Astrocyte (in vitro differentiated cells and primary cell): ENCODE measurements around the gene INPP4B. TPM values are rescaled to one million over a fixed set of nuclear protein-coding genes. Genes with fewer than 3 reads are reported as not detected.

Experiments
- DNase-seq: peaks from one replicate; pipeline ENCODE4 v3.0.0-alpha.2; 2010; ENCODE audit warnings: low read depth
- FAIRE-seq: peaks from 2 replicates; lab custom pipeline; 2011; peaks lifted over from hg19 to GRCh38; lab: Jason Lieb, UNC
- H2AFZ ChIP-seq: 2 replicates; pipeline ENCODE4 v1.6.0; 2012; ENCODE audit warnings: low read depth, low read length, inconsistent platforms
- H3K27ac ChIP-seq: 2 replicates; pipeline ENCODE4 v1.5.1; 2011; ENCODE audit warnings: low read depth, low read length, inconsistent platforms
- H3K27me3 ChIP-seq: 2 replicates; pipeline ENCODE4 v1.6.0; 2011; ENCODE audit warnings: low read length, inconsistent platforms; ENCODE audit not compliant: insufficient read depth
- H3K36me3 ChIP-seq: 2 replicates; pipeline ENCODE4 v1.5.1; 2011; ENCODE audit warnings: low read length, inconsistent platforms; ENCODE audit not compliant: insufficient read depth
- H3K4me1 ChIP-seq: 2 replicates; pipeline ENCODE4 v1.5.1; 2011; ENCODE audit warnings: low read length, inconsistent platforms; ENCODE audit not compliant: insufficient read depth
- H3K4me2 ChIP-seq: 2 replicates; pipeline ENCODE4 v1.6.0; 2012; ENCODE audit warnings: low read length, inconsistent platforms
- H3K4me3 ChIP-seq: 2 replicates; pipeline ENCODE4 v1.5.1; 2011; ENCODE audit warnings: low read depth, mild to moderate bottlenecking, low read length, inconsistent platforms; ENCODE audit not compliant: insufficient read depth
- H3K79me2 ChIP-seq: 2 replicates; pipeline ENCODE4 v1.6.0; 2012; ENCODE audit warnings: mild to moderate bottlenecking, low read length, inconsistent platforms; ENCODE audit not compliant: insufficient read depth
- H3K9ac ChIP-seq: 2 replicates; pipeline ENCODE4 v1.6.0; 2012; ENCODE audit warnings: mild to moderate bottlenecking, low read length, inconsistent platforms
- H3K9me3 ChIP-seq: 2 replicates; pipeline ENCODE4 v1.5.1; 2012; ENCODE audit warnings: low read depth, mild to moderate bottlenecking, low read length, inconsistent platforms; ENCODE audit not compliant: insufficient read depth
- H4K20me1 ChIP-seq: 2 replicates; pipeline ENCODE4 v1.6.0; 2012; ENCODE audit warnings: low read length, inconsistent platforms; ENCODE audit not compliant: insufficient read depth
- H3K27ac Mint-ChIP-seq: one replicate; pipeline ENCODE4 v1.8.0; 2021; ENCODE audit warnings: mild to moderate bottlenecking, mixed read lengths; ENCODE audit not compliant: unreplicated experiment
- H3K27me3 Mint-ChIP-seq: one replicate; pipeline ENCODE4 v1.8.0; 2021; ENCODE audit warnings: low read depth, mixed read lengths; ENCODE audit not compliant: unreplicated experiment
- H3K36me3 Mint-ChIP-seq: one replicate; pipeline ENCODE4 v1.8.0; 2021; ENCODE audit warnings: low read depth, mixed read lengths; ENCODE audit not compliant: unreplicated experiment
- H3K4me1 Mint-ChIP-seq: one replicate; pipeline ENCODE4 v1.8.0; 2021; ENCODE audit warnings: low read depth, mixed read lengths; ENCODE audit not compliant: unreplicated experiment
- H3K4me3 Mint-ChIP-seq: one replicate; pipeline ENCODE4 v1.8.0; 2021; ENCODE audit warnings: mild to moderate bottlenecking, moderate library complexity, mixed read lengths; ENCODE audit not compliant: unreplicated experiment
- H3K9me3 Mint-ChIP-seq: one replicate; pipeline ENCODE4 v1.8.0; 2021; ENCODE audit warnings: mild to moderate bottlenecking, mixed read lengths; ENCODE audit not compliant: unreplicated experiment
- CTCF ChIP-seq: IDR thresholded peaks from 2 replicates; pipeline ENCODE4 v1.5.1; 2011; ENCODE audit warnings: low read depth, mild to moderate bottlenecking, inconsistent platforms, low read length, moderate library complexity; ENCODE audit not compliant: insufficient read depth
- EZH2 ChIP-seq: IDR thresholded peaks from 2 replicates; pipeline ENCODE4 v1.6.1; 2012; ENCODE audit warnings: mild to moderate bottlenecking, low read length, inconsistent platforms; ENCODE audit not compliant: insufficient read depth
- total RNA-seq: library from RNA; stranded (reverse); gene quantifications from 2 replicates; pipeline ENCODE4 v1.2.1, GENCODE V29; 2021

The INPP4B gene
- total RNA-seq, 1 donor from 2014 or later = 2.8 TPM

- no peaks in the 10 kb centered on the region for H3K9me3 Mint-ChIP-seq
- FAIRE-seq (no peak), DNase-seq (no peak)
- Histone ChIP-seq H3K9me3 (no peaks in the 10 kb centered on the region), H3K4me1 (peaks cover 4% of the 10 kb centered on the region), H3K36me3 (no peaks in the 10 kb centered on the region), H2AFZ (no peak overlapping the region), H3K4me3 (no peak overlapping the region), H3K79me2 (peaks cover 5% of the 10 kb centered on the region), H3K27ac (no peak overlapping the region), H3K9ac (no peak overlapping the region), H3K4me2 (no peak overlapping the region), H4K20me1 (no peaks in the 10 kb centered on the region), H3K27me3 (no peaks in the 10 kb centered on the region)
- H3K36me3 Mint-ChIP-seq = peaks cover 5% of the 10 kb centered on the region
- TF ChIP-seq CTCF (no peak), EZH2 (no peak)
- H3K4me3 Mint-ChIP-seq = no peak overlapping the region
- peaks cover 7% of the 10 kb centered on the region for H3K4me1 Mint-ChIP-seq
- no peaks in the 10 kb centered on the region for H3K27me3 Mint-ChIP-seq
- no peak overlapping the region for H3K27ac Mint-ChIP-seq
These were observed 487.4 kb downstream of the INPP4B start for GRCh38 chr4:142358656-142359055.

DNA sequence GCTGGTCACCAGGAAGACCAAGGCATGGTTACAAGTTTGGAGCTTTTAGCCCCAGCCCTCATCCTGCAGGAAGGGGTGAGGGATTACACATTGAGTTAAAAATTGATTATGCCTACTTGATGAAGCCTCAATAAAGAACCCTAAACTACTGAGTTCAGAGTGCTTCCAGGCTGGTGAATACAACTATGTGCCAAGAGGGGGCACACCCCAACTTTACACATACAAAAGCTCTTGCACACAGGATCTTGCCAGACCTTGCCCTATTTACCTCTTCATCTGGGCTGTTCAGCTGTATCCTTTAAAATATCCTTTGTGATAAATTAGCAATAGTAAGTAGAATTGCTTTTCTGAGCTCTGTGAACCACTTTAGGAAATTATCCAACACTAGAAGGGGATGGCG is 489.3 kb downstream of the INPP4B start:
- Histone ChIP-seq H3K9ac (no peak overlapping the region), H3K4me3 (no peak overlapping the region), H3K4me1 (peaks cover 8% of the 10 kb centered on the region), H3K36me3 (no peaks in the 10 kb centered on the region), H3K9me3 (no peaks in the 10 kb centered on the region), H3K79me2 (no peaks in the 10 kb centered on the region), H3K27ac (no peak overlapping the region), H3K4me2 (no peak overlapping the region), H3K27me3 (no peaks in the 10 kb centered on the region), H2AFZ (no peak overlapping the region), H4K20me1 (no peaks in the 10 kb centered on the region)
- Mint-ChIP-seq H3K4me1 (peaks cover 14% of the 10 kb centered on the region), H3K27me3 (no peaks in the 10 kb centered on the region), H3K27ac (no peak overlapping the region), H3K4me3 (no peak overlapping the region), H3K36me3 (peaks cover 5% of the 10 kb centered on the region), H3K9me3 (no peaks in the 10 kb centered on the region)
- DNase-seq (no peak), FAIRE-seq (no peak)
- TF ChIP-seq EZH2 (no peak), CTCF (no peak)

DNA sequence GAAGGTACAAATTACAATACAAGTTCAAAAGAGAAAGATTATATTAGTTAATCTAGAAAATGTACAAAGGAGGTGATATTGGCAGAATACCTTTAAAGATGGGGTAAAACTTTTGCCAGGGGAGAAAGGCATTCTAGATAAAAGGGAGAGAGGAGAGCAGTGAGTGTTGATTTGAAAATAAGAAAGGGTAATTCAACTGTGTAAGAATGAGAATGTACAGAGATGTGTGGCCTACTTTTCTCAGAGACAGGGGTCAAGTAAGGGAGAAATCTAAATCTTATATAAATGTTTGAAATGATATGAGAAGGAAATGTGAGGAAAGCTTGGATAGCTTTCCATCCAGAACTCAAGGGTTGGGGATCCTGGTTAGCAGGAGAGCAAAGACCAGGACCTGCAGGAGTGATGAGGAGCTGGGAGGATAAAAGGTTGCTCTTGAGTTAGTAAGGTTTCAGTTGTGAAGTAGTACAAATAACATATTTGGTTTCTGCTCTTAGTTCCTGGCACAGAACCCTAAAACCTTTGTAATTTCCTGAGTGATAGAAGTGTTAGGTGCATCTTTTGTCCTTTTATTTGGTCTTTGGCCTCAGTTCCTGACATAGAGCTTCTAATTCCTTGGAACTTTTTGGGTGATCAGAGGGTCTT is 489.9 kb downstream of the INPP4B start:
- Histone ChIP-seq H3K79me2 (no peaks in the 10 kb centered on the region), H4K20me1 (no peaks in the 10 kb centered on the region), H3K9ac (no peak overlapping the region), H3K4me1 (peaks cover 8% of the 10 kb centered on the region), H2AFZ (no peak overlapping the region), H3K9me3 (no peaks in the 10 kb centered on the region), H3K27me3 (no peaks in the 10 kb centered on the region), H3K27ac (no peak overlapping the region), H3K4me3 (no peak overlapping the region), H3K4me2 (no peak overlapping the region), H3K36me3 (no peaks in the 10 kb centered on the region)
- H3K9me3 Mint-ChIP-seq = no peaks in the 10 kb centered on the region
- DNase-seq (no peak), FAIRE-seq (no peak)
- H3K36me3 Mint-ChIP-seq = peaks cover 5% of the 10 kb centered on the region
- H3K27ac Mint-ChIP-seq = no peak overlapping the region
- peaks cover 14% of the 10 kb centered on the region for H3K4me1 Mint-ChIP-seq
- TF ChIP-seq CTCF (no peak), EZH2 (no peak)
- H3K4me3 Mint-ChIP-seq = no peak overlapping the region
- no peaks in the 10 kb centered on the region for H3K27me3 Mint-ChIP-seq
